ENCODE results near the gene NRL.
"Not testable (repeated sequence)": the region's sequence is repeated elsewhere in the genome, so short reads cannot be mapped to it uniquely, and the experiment has no call there.

Gene NRL

DNA sequence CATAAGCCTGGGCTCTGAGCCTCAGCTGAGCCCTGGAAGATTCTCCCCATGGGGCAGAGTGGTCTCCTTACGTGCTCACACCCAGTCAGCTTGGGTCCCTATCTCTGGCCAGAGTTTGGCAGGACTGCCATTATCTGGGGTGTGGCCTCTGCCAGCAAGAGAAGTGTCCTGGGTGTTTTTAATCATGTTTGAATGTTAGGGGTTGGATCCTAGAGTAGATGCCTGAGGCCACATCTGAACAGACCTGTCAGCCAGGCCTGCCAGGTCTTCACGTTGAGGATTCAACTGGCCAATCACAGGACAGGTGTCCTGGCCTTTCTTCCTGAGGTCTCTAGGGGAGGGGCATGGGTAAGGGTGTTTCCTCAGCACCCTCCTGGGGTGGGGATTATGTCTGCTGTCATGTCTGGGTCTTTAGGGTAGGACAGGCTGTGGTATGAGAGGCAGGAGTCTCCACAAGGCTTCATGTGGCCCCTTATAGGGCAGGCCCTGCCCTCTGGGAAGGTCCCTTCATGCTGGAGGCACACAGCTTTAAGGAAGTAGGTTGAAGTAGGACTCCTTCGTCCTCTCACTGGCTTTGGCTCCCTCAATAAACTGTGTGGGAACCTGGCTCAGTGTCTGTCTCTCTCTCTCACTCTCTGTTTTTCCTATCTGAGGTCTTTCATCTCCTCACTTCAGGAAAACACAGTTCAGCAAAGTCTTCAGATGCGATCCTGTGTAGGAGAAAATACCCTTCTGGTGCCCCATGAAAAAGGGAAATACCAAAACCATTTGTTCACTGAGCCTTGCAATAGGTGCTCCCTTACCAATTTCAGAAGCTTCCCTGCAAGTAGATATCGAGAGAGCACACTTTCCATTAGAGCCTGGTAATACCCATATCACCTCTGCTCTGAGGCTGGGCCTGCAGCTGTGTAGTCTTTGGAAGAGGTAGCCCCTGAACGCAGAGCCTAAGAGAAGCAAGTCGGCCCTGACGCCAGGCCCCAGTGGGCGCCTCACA, 9.0 kb upstream of the NRL start:
- no peak for DNase-seq

DNA sequence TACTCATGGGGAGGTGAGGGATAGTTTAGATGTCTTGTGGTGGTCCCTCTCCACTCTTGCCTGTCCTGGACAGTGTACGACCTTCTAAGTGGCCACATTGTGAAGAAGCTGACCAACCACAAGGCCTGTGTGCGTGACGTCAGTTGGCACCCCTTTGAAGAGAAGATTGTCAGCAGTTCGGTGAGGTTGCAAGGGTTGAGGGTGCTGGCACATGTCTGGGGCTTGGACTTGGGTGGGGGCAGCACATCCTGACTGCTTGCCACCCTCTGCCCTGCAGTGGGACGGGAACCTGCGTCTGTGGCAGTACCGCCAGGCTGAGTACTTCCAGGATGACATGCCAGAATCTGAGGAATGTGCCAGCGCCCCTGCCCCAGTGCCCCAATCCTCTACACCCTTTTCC, 8.1 kb upstream of the NRL start:
- no peak for DNase-seq

DNA sequence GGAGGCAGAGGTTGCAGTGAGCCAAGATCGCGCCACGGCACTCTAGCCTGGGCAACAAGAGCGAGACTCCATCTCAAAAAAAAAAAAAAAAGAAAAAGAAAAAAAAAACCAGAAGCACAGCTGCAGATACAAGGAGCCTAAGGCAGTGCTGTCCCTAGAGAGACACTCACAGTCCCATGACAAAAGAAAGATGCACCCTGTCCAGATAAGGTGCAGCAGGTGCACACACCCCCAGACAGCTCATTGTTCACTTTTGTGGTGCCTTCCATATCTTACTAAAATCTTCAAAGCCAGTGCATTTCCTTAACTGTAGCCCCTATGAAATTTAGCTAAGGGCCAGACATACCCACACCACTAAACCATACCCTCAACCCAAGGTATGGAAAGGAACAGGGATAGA, 7.7 kb upstream of the NRL start:
- DNase-seq: no peak

DNA sequence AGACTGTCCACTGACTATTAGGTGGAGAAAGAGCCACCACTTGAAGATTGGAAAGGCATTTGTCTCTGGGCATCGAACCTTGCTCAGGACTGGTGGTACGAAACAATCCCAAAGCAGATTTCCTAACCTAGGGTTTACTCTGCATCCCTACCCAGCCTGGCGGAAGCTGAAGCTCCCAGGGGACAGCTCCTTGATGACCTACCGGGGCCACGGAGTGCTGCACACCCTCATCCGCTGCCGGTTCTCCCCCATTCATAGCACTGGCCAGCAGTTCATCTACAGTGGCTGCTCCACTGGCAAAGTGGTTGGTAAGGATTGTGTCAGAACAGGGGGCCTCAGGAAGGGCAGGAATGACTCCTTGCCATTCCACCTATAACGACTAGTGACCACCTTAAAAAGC, 6.5 kb upstream of the NRL start:
- DNase-seq: no peak

- no peak for DNase-seq
These were observed 4.9 kb upstream of the NRL start for GRCh38 chr14:24119691-24120090.

- no peak for DNase-seq
These were observed 2.4 kb upstream of the NRL start for GRCh38 chr14:24117179-24117578.

- DNase-seq: no peak
These were observed 1.5 kb upstream of the NRL start for GRCh38 chr14:24116128-24116814.

GRCh38 chr14:24115422-24116127, 826 bp upstream of the NRL start:
- DNase-seq: no peak

GRCh38 chr14:24113801-24114531, 783 bp downstream of the NRL start:
- peak; percentile 92 for DNase-seq

- DNase-seq: no peak
These were observed 1.4 kb downstream of the NRL start for GRCh38 chr14:24113379-24113800.

GRCh38 chr14:24110523-24110922, 4.2 kb downstream of the NRL start:
- DNase-seq: no peak

GRCh38 chr14:24110060-24110459, 4.7 kb downstream of the NRL start:
- DNase-seq: no peak

- DNase-seq: no peak
These were observed 6.3 kb downstream of the NRL start for GRCh38 chr14:24108336-24108874.

DNA sequence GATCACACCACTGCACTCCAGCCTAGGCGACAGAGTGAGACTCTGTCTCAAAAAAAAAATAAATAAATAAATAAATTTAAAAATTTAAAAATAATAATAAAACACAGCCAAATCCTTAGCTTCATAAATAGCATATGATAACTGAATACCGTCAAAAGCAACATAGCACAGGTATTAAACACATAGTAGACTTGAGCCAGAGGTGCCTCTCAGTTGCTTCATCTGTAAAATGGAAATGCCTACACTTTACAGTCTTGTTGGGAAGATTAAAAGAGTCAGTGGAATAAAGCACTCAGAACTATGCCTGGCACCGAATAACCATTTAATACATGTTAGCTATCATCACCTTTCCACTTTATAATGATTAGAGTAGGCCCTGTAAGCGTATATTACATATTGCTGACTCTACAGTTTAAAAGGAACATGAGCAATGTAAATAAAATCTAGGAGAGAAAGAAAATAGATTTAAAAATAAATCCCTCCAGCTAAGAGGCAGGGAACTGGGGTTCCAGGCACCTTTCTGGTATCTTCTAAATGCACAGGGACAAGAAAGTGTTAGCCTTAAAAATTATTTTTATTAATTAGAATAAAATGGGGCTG, 8.0 kb downstream of the NRL start:
- no peak for DNase-seq

DNA sequence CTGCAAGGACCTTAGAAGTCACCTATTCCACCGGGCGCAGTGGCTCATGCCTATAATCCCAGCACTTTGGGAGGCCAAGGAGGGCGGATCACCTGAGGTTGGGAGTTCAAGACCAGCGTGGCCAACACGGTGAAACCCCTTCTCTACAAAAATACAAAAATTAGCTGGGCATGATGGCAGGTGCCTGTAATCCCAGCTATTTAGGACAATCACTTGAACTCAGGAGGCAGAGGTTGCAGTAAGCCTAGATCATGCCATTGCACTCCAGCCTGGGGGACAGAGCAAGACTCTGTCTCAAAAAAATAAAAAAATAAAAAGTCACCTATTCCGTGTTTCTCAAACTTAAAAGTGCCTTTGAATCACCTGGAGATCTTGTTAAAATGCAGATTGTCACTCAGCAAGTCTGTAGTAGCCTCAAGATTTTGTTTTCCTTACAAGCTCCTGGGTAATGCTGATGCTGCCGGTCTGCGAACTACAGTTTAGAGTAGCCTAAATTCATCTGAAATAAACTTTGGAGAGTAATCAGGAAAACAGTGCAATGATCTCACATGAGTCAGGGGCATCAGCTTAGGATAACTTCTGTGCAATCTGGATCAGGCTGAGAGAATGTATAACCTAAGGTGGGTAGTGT, 9.0 kb downstream of the NRL start:
- DNase-seq: not testable (repeated sequence)

- no peak for DNase-seq
These were observed 11.3 kb downstream of the NRL start for GRCh38 chr14:24103451-24103850.

GRCh38 chr14:24102357-24103048, 12.2 kb downstream of the NRL start:
- DNase-seq: no peak

- no peak for DNase-seq
These were observed 13.7 kb downstream of the NRL start for GRCh38 chr14:24100982-24101494.

GRCh38 chr14:24100197-24100981, 14.4 kb downstream of the NRL start:
- no peak for DNase-seq
